AG04449 (cell line): ENCODE data around the gene ATP13A1.
A peak's percentile ranks its signal among the peaks of the same experiment; 100 is the strongest.
"Not testable (repeated sequence)": the region's sequence is repeated elsewhere in the genome, so short reads cannot be mapped to it uniquely, and the experiment has no call there.

Experiments used
- CTCF ChIA-PET: fragments of 350-600 bp; formaldehyde crosslinking; extraction: SDS; loops from one replicate; lab custom pipeline; 2021; ENCODE audit warnings: antibody characterized with exemption; lab: Yijun Ruan, JAX
- POLR2A ChIA-PET: fragments of 400-600, 350-600 bp; formaldehyde crosslinking; extraction: SDS; loops from one replicate; lab custom pipeline; 2020; ENCODE audit warnings: antibody characterized with exemption, inconsistent platforms; lab: Yijun Ruan, JAX
- DNase-seq: peaks from one replicate; pipeline ENCODE4 v3.0.0-alpha.2; 2010; ENCODE audit warnings: low read depth, low spot score
- H3K4me3 ChIP-seq: 2 replicates; pipeline ENCODE4 v1.5.1; 2011; ENCODE audit warnings: low read depth, mild to moderate bottlenecking, control low read depth, low read length
- TF ChIP-seq, protein P1 (sequence below): IDR thresholded peaks from one replicate; pipeline ENCODE4 v1.5.1; 2011; ENCODE audit warnings: mild to moderate bottlenecking, moderate library complexity, low read length, control low read depth, inconsistent platforms; ENCODE audit not compliant: insufficient read depth; ENCODE audit errors: missing control alignments

Gene ATP13A1

DNA sequence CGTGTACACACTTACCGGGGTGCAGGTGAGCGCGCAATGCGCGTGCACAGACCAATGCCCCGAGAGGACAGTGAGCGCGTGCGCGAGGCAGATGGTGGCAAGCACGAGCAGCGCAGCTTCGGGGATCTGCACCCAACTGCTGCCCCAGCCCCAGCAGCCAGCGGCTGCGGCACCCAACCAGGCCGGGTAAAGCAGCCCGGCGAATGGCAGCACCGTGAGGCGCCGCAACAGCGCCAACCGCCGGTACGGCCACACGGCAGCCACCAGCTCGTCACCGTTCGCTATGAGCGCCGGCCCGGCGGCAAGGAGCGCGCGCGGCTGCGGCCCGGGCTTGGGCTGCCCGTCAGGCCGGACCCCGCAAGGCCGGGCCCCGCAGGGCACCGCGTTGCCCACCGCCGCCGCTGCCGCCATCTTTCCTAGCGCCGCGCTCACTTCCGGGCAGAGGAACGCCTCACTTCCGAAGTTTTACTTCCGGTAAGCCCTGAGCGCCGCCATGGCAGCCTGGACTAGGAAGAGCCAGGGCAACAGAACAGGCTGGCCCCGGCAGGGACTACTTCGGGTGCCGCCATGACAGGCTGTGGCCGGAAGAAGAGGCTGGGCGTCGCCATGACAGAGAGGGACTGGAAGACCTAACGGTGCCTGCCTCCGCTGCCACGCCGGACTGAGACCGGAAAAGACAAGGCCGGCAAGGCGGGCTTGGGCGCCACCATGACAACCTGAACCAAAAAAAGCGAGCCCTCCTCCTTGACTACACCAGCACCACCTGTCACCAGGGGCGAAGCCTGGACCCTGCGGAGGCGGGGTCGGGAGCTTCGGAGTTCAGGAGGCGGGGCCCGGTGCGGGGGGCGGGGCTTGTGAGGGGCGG lies at the start of gene ATP13A1:
TSS of gene ATP13A1 (minus strand) at position 421 of the 865 bp plus-strand sequence. CDS start at position 411, 10 bp downstream.
- ChIA-PET CTCF (interaction anchor here (0.6 to 7.4 kb wide), 4 partner anchors 10 to 131 kb away, joined by 3 to 41 read pairs (median 10); partner anchors contain the start of gene GMIP), POLR2A (interaction anchor here (0.7 kb wide), 1 partner anchor 202 kb away, joined by 3 read pairs; the partner anchor contains the start of gene ZNF253)
- TF ChIP-seq, protein P1, sequence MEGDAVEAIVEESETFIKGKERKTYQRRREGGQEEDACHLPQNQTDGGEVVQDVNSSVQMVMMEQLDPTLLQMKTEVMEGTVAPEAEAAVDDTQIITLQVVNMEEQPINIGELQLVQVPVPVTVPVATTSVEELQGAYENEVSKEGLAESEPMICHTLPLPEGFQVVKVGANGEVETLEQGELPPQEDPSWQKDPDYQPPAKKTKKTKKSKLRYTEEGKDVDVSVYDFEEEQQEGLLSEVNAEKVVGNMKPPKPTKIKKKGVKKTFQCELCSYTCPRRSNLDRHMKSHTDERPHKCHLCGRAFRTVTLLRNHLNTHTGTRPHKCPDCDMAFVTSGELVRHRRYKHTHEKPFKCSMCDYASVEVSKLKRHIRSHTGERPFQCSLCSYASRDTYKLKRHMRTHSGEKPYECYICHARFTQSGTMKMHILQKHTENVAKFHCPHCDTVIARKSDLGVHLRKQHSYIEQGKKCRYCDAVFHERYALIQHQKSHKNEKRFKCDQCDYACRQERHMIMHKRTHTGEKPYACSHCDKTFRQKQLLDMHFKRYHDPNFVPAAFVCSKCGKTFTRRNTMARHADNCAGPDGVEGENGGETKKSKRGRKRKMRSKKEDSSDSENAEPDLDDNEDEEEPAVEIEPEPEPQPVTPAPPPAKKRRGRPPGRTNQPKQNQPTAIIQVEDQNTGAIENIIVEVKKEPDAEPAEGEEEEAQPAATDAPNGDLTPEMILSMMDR = peak; percentile 17
- DNase-seq = peak; percentile 78
- peak within 1 kb of the TSS; percentile 99 for H3K4me3 ChIP-seq

GRCh38 chr19:19711934-19712828 lies 48.7 kb upstream of the ATP13A1 start:
- no peak overlapping the region for H3K4me3 ChIP-seq
- no peak for DNase-seq
- TF ChIP-seq, protein P1 = no peak
- POLR2A ChIA-PET = no interaction called here
- CTCF ChIA-PET = no interaction called here

DNA sequence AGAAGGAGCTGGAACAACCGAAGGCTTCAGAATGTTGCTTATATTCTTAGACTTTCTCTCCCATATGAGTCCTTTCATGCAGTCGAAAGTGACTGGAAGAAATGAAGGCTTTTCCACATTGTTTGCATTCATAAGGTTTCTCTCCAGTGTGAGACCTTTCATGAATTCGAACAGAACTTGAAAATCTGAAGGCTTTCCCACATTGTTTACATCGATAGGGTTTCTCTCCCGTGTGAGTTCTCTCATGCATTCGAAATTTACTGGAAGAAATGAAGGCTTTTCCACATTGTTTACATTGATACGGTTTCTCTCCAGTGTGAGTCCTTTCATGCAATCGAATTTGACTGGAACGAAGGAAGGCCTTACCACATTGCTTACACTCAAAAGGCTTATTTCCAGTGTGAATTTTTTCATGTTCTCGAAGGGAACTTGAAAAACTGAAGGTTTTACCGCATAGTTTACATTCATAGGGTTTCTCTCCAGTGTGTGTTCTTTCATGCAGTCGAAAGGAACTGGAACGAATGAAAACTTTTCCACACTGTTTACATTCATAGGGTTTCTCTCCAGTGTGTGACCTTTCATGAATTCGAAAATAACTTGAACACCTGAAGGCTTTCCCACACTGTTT lies 47.9 kb upstream of the ATP13A1 start:
- TF ChIP-seq, protein P1 = no peak
- ChIA-PET CTCF (no interaction called here), POLR2A (no interaction called here)
- H3K4me3 ChIP-seq = no peak overlapping the region
- DNase-seq = no peak

DNA sequence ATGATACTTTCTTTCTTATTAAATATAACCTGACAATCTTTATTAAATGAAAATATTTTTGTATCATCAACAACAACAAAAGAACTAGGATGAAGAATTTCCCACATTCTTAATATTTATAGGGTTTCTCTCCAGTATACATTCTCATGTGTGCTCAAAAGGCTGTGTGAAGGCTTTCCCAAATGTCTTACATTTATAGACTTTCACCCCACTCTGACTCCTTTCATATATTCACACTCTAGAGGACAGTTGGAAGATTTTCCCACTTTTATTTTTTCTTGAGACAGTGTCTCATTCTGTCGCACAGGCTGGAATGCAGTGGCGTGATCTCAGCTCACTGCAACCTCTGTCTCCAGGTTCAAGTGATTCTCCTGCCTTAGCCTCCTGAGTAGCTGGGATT lies 47.0 kb upstream of the ATP13A1 start:
- H3K4me3 ChIP-seq = no peak overlapping the region
- POLR2A ChIA-PET = no interaction called here
- CTCF ChIA-PET = no interaction called here
- DNase-seq = no peak
- TF ChIP-seq, protein P1 = no peak

GRCh38 chr19:19704836-19705235 lies 41.4 kb upstream of the ATP13A1 start:
- TF ChIP-seq, protein P1 = no peak
- ChIA-PET POLR2A (no interaction called here), CTCF (no interaction called here)

GRCh38 chr19:19700493-19700892 lies 37.0 kb upstream of the ATP13A1 start:
- H3K4me3 ChIP-seq, DNase-seq, POLR2A ChIA-PET, CTCF ChIA-PET: not testable (repeated sequence)

More at GRCh38 chr19:19704836-19705235, 41.4 kb upstream of the ATP13A1 start:
- no peak for DNase-seq
- H3K4me3 ChIP-seq = no peak overlapping the region
